Thoracic aorta (tissue), 2 donors: ENCODE results near the gene RAP1GAP. TPM values are rescaled to one million over a fixed set of nuclear protein-coding genes. Genes with fewer than 3 reads are reported as not detected.
"Not testable (repeated sequence)": the region's sequence is repeated elsewhere in the genome, so short reads cannot be mapped to it uniquely, and the experiment has no call there.

Experiments
- ATAC-seq: fragments of 150-250 bp; one replicate; pipeline ENCODE4 v1.8.0; 2017; ENCODE audit warnings: low read depth; ENCODE audit not compliant: insufficient number of reproducible peaks, low FRiP score
- DNase-seq: peaks from one replicate; pipeline ENCODE4 v3.0.0-alpha.2; 2020; ENCODE audit warnings: low spot score
- H3K27ac ChIP-seq, 2 donors: fragments of 200-600 bp; sonication (generic); 1 replicate in 1 of 2; 2 replicates in 1 of 2; pipeline ENCODE4 v1.5.1; 2016; ENCODE audit warnings: mild to moderate bottlenecking in 2 of 2, moderate library complexity in 2 of 2
- H3K27me3 ChIP-seq: fragments of 200-600 bp; sonication (generic); replicated peaks from 2 replicates; pipeline ENCODE4 v1.6.0; 2016; ENCODE audit warnings: mild to moderate bottlenecking; ENCODE audit not compliant: insufficient read depth
- H3K36me3 ChIP-seq: fragments of 200-600 bp; sonication (generic); one replicate; pipeline ENCODE4 v1.5.1; 2016
- H3K4me1 ChIP-seq, 2 donors: fragments of 200-600 bp; sonication (generic); 1 replicate in 1 of 2; 2 replicates in 1 of 2; pipeline versions ENCODE4 v1.5.1 to v1.6.0; 2016; ENCODE audit warnings: low read depth in 2 of 2, mild to moderate bottlenecking in 1 of 2; ENCODE audit not compliant: control insufficient read depth in 1 of 2
- H3K4me3 ChIP-seq: fragments of 200-600 bp; sonication (generic); 2 replicates; pipeline ENCODE4 v1.5.1; 2016; ENCODE audit warnings: mild to moderate bottlenecking
- H3K9me3 ChIP-seq: fragments of 200-600 bp; sonication (generic); 2 replicates; pipeline ENCODE4 v1.5.1; 2016
- total RNA-seq, 2 donors: library from RNA; depleted of rRNA; stranded (reverse); fragments of >200 nt; gene quantifications; one replicate each; pipeline versions ENCODE4 v1.1.0 to v1.2.3, GENCODE V29; 2016
- TF ChIP-seq, protein P1 (sequence below): fragments of 200-600 bp; sonication (generic); IDR thresholded peaks from one replicate; pipeline ENCODE4 v1.5.1; 2019; ENCODE audit warnings: antibody characterized with exemption

The RAP1GAP gene
- total RNA-seq, 2 donors from 2014 or later = 0.27 to 0.92 TPM

DNA sequence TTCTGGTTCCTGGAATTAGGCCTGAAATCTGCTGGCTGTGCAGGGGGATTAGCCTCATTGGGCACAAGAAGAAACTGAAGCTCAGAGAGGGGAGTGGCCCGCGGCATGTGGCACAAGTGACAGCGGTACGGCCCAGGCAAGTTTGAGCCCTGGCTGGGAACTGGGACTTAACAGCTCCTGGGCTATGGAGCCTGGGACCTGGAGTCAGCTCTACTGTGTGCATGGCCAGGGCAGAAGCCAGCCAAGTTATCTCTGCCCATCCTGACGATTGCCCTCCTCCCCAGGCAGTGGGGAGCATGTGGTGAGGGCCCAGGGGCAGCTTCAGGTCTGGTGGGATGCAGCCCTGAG lies 98.7 kb downstream of the RAP1GAP start:
- no peak for DNase-seq
- H3K4me1 ChIP-seq = peaks cover 10 to 11% of the 10 kb centered on the region in 2 donors
- no peaks in the 10 kb centered on the region for H3K36me3 ChIP-seq

DNA sequence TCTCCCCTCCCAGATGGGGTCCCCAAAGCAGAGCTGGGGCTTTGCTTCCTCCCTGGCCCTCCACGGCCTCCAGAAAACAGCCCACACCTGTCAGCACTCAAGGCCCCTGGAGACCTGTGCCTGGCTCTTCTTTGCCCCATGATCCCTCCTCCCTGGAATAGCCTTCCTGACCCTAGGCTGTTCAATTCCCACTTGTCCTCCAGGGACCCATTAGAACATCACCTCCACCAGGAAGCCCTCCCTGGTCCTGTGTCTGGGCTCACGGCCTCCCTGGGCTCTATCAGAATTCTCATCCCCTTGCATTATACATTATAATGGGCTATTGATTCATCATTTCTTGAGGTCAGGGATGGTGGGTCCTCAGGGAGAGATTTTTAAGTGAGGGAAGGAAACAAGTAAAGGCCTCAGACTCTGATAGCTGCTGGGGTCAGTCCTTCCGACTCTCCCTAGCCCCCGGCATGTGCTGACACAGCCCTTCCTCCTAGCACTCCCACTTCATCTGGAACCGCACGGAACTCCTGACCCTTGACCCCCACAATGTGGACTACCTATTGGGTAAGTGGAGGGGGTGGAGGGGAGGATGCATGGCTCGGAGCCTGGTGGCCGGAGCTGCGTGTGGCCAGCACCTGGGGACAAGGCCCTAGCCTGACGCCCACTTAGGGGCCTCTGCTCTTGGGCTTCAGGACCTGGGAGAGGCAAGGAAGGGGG lies 99.2 kb downstream of the RAP1GAP start:
- H3K9me3 ChIP-seq = no peaks in the 10 kb centered on the region
- peaks cover 10 to 11% of the 10 kb centered on the region in 2 donors for H3K4me1 ChIP-seq
- no peak for ATAC-seq
- DNase-seq = no peak
- H3K27me3 ChIP-seq = no peaks in the 10 kb centered on the region
- H3K27ac ChIP-seq = no peak overlapping the region
- no peaks in the 10 kb centered on the region for H3K36me3 ChIP-seq
- TF ChIP-seq, protein P1, sequence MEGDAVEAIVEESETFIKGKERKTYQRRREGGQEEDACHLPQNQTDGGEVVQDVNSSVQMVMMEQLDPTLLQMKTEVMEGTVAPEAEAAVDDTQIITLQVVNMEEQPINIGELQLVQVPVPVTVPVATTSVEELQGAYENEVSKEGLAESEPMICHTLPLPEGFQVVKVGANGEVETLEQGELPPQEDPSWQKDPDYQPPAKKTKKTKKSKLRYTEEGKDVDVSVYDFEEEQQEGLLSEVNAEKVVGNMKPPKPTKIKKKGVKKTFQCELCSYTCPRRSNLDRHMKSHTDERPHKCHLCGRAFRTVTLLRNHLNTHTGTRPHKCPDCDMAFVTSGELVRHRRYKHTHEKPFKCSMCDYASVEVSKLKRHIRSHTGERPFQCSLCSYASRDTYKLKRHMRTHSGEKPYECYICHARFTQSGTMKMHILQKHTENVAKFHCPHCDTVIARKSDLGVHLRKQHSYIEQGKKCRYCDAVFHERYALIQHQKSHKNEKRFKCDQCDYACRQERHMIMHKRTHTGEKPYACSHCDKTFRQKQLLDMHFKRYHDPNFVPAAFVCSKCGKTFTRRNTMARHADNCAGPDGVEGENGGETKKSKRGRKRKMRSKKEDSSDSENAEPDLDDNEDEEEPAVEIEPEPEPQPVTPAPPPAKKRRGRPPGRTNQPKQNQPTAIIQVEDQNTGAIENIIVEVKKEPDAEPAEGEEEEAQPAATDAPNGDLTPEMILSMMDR = no peak
- no peak overlapping the region for H3K4me3 ChIP-seq

More for the DNA sequence above, 98.7 kb downstream of the RAP1GAP start:
- Histone ChIP-seq H3K9me3 (no peaks in the 10 kb centered on the region), H3K27me3 (no peaks in the 10 kb centered on the region), H3K27ac (no peak overlapping the region), H3K4me3 (no peak overlapping the region)
- no peak for ATAC-seq
- TF ChIP-seq, protein P1 = no peak

DNA sequence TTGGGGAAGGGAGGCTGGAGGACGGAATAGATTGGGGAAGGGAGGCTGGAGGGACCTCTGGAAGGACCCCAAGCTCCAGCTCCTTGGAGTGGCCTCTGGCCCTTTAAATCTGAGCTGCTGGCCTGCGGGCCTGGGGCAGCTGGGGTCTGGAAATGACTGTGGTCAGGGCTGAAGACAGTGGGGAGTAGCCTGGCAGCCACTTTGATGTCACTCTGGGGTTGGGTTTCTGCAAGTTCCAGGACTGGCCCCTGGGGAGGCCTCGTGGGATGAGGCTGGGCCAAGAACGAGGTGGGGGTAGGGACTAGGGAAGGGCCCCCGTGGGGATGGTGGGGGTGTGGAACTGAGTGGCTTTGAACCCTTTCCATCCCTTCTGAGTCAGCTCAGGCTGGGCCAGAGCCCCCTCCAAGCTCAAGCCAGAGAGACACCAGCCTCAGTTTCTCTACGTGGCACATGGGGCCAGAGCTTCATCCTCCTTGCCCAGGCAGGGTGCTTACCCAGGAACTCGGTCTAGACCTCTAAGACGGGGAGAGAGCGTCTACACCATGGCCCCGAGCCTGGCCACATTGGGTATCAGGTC lies 100.3 kb downstream of the RAP1GAP start:
- Histone ChIP-seq H3K27ac (no peak overlapping the region), H3K36me3 (no peaks in the 10 kb centered on the region), H3K27me3 (no peaks in the 10 kb centered on the region), H3K4me3 (no peak overlapping the region), H3K9me3 (no peaks in the 10 kb centered on the region), H3K4me1 (peaks cover under 1% of the 10 kb centered on the region in 2 donors)
- DNase-seq (no peak), ATAC-seq (no peak)
- TF ChIP-seq, protein P1 = no peak

DNA sequence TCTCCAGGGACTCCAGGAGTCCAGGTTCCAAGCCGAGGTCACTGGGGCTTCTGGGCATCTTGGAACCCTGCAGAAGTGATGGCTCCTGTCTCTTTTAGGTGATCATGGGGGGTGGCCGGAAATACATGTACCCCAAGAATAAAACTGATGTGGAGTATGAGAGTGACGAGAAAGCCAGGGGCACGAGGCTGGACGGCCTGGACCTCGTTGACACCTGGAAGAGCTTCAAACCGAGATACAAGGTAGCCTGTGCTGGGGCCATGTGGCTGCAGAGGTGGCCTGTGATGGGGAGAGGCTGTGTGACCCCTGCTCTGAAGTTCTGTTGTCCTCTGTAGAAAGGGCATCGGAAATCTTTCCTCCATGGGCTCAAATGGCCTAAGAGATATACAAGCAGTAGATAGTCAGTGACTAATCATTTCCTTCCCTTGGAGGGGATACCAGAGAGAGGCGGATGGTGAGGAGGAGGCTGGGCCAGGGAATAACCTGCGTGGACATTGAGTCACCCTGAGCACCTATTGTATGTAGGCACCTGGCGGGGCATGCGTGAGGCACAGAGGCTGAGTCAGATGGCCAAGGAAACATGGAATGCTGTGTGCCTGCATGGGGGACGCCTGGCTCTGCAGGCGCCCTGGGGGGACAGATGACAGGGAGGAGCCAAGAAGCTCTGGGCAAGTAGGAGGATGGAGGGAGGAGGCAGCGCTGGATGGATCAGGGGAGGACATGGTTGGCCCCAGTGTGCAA lies 101.0 kb downstream of the RAP1GAP start:
- ATAC-seq (no peak), DNase-seq (no peak)
- TF ChIP-seq, protein P1 = no peak
- Histone ChIP-seq H3K36me3 (no peaks in the 10 kb centered on the region), H3K9me3 (no peaks in the 10 kb centered on the region), H3K27me3 (no peaks in the 10 kb centered on the region), H3K4me1 (no peaks in the 10 kb centered on the region), H3K4me3 (no peak overlapping the region), H3K27ac (no peak overlapping the region)

DNA sequence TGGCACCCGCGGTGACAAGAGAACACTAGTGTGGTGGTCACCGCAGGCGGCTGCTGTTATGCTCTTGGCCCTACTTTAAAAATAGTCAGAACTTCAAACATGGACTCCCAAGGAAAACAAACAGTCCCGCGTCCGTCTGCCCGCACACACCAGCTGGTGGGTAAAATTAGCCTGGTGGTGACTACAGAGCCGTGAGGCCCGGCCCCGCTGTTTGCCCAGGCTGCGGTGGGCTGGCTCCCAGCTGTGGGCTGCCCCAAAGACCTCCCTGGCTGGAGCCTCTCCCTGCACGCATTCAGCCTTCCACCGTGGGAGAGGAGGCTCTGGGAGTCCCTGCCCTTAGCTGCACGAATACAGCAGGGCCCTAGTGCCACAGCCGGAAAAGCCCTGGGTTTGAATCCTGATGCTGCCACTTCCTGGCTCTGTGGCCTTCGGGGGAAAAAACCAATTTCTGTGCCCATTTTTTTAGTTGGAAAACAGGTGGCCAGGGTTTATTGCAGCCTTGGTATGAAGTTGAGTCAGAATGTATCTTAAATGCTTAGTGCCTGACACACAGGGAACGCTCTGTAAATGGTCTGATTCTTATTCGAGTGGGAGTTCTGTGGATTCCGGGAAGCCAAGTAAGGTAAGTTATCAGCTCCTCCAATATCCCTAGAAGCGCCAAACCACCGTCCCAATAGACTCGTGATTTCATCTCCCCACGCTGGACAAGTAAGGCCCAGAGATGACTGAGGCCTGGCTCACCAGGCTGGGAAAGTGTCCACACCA lies 101.7 kb downstream of the RAP1GAP start:
- no peak overlapping the region for H3K27ac ChIP-seq
- no peaks in the 10 kb centered on the region for H3K27me3 ChIP-seq
- no peaks in the 10 kb centered on the region for H3K4me1 ChIP-seq
- no peaks in the 10 kb centered on the region for H3K36me3 ChIP-seq
- TF ChIP-seq, protein P1 = no peak
- H3K4me3 ChIP-seq = no peak overlapping the region
- ATAC-seq = no peak
- H3K9me3 ChIP-seq = no peaks in the 10 kb centered on the region
- no peak for DNase-seq

DNA sequence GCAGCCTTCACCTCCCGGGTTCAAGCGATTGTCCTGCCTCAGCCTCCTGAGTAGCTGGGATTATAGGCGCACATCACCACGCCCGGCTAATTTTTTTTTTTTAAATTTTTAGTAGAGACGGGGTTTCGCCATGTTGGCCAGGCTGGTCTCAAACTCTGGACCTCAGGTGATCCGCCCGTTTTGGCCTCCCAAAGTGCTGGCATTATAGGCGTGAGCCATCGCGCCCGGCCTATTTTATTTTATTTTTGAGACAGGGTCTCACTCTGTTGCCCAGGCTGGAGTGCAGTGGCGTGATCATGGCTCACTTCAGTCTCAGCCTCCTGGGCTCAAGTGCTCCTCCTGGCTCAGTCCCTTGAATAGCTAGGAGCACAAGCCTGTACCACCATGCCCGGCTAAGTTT lies 102.8 kb downstream of the RAP1GAP start:
- not testable (repeated sequence) for H3K27me3 ChIP-seq, ATAC-seq, H3K36me3 ChIP-seq, H3K4me1 ChIP-seq, DNase-seq, H3K4me3 ChIP-seq, H3K27ac ChIP-seq, H3K9me3 ChIP-seq
